Activated T-cell treated with anti-CD3 and anti-CD28 coated beads, Interleukin-2, amount 50 U/mL, for 1 hour (primary cell): ENCODE data around the gene MYO7A.
A peak's percentile ranks its signal among the peaks of the same experiment; 100 is the strongest.

Experiments used
- DNase-seq: peaks from one replicate; pipeline ENCODE4 v3.0.0-alpha.2; 2020

MYO7A gene

GRCh38 chr11:77188633-77189491 lies 60.8 kb downstream of the MYO7A start:
- no peak for DNase-seq

GRCh38 chr11:77189588-77190210 lies 61.7 kb downstream of the MYO7A start:
- no peak for DNase-seq

- no peak for DNase-seq
These were observed 62.5 kb downstream of the MYO7A start for GRCh38 chr11:77190331-77191075.

GRCh38 chr11:77191429-77191822 lies 63.4 kb downstream of the MYO7A start:
- no peak for DNase-seq

- DNase-seq = peak; percentile 49
These were observed 63.9 kb downstream of the MYO7A start for GRCh38 chr11:77191823-77192495.

- DNase-seq = no peak
These were observed 65.1 kb downstream of the MYO7A start for GRCh38 chr11:77193167-77193566.

- DNase-seq = no peak
These were observed 66.1 kb downstream of the MYO7A start for GRCh38 chr11:77193911-77194830.

- DNase-seq = no peak
These were observed 67.2 kb downstream of the MYO7A start for GRCh38 chr11:77195071-77195755.

GRCh38 chr11:77196961-77197360 lies 68.9 kb downstream of the MYO7A start:
- DNase-seq = no peak

GRCh38 chr11:77197626-77198320 lies 69.7 kb downstream of the MYO7A start:
- DNase-seq = peak; percentile 7

GRCh38 chr11:77198440-77198849 lies 70.4 kb downstream of the MYO7A start:
- DNase-seq = peak; percentile 17

GRCh38 chr11:77199137-77199745 lies 71.2 kb downstream of the MYO7A start:
- DNase-seq = peak; percentile 11

GRCh38 chr11:77200351-77201268 lies 72.6 kb downstream of the MYO7A start:
- peak; percentile 9 for DNase-seq

- peak; percentile 8 for DNase-seq
These were observed 73.3 kb downstream of the MYO7A start for GRCh38 chr11:77201370-77201769.

GRCh38 chr11:77201991-77202841 lies 74.2 kb downstream of the MYO7A start:
- DNase-seq = peak; percentile 8

GRCh38 chr11:77202941-77203900 lies 75.2 kb downstream of the MYO7A start:
- peak; percentile 11 for DNase-seq
